HG02943 (cell line): Measurements from ENCODE around the gene ADCY4.
"Not testable (repeated sequence)": the region's sequence is repeated elsewhere in the genome, so short reads cannot be mapped to it uniquely, and the experiment has no call there.

ENCODE experiments used
- ATAC-seq: cut with Tn5 transposase; IDR thresholded peaks from one replicate; pipeline ENCODE4 v1.9.1; 2021; ENCODE audit warnings: mild to moderate bottlenecking, low read depth, moderate library complexity; ENCODE audit not compliant: unreplicated experiment

The ADCY4 gene

GRCh38 chr14:24334431-24335291 is at the start of gene ADCY4:
ADCY4 (minus strand) TSS chr14:24335071; CDS start chr14:24334652, 419 bp downstream.
- no peak for ATAC-seq

GRCh38 chr14:24384169-24384568 is 49.3 kb upstream of the ADCY4 start:
- ATAC-seq, result no peak

GRCh38 chr14:24382064-24382371 is 47.1 kb upstream of the ADCY4 start:
- ATAC-seq, result no peak

- no peak for ATAC-seq
Measured at GRCh38 chr14:24381363-24382063, 46.6 kb upstream of the ADCY4 start.

- ATAC-seq, result no peak
Measured at GRCh38 chr14:24379907-24380730, 45.2 kb upstream of the ADCY4 start.

- no peak for ATAC-seq
Measured at GRCh38 chr14:24378981-24379906, 44.4 kb upstream of the ADCY4 start.

- no peak for ATAC-seq
Measured at GRCh38 chr14:24378327-24378726, 43.5 kb upstream of the ADCY4 start.

GRCh38 chr14:24377657-24378056 is 42.8 kb upstream of the ADCY4 start:
- no peak for ATAC-seq

GRCh38 chr14:24377126-24377525 is 42.3 kb upstream of the ADCY4 start:
- ATAC-seq, result no peak

GRCh38 chr14:24376448-24377070 is 41.7 kb upstream of the ADCY4 start:
- ATAC-seq, result no peak

GRCh38 chr14:24372701-24373416 is 38.0 kb upstream of the ADCY4 start:
- ATAC-seq, result no peak

GRCh38 chr14:24371605-24372004 is 36.7 kb upstream of the ADCY4 start:
- ATAC-seq, result not testable (repeated sequence)

GRCh38 chr14:24370748-24371147 is 35.9 kb upstream of the ADCY4 start:
- ATAC-seq, result no peak

GRCh38 chr14:24369907-24370687 is 35.2 kb upstream of the ADCY4 start:
- ATAC-seq, result no peak

GRCh38 chr14:24369463-24369862 is 34.6 kb upstream of the ADCY4 start:
- no peak for ATAC-seq

- ATAC-seq, result no peak
Measured at GRCh38 chr14:24368562-24369252, 33.8 kb upstream of the ADCY4 start.

- ATAC-seq, result no peak
Measured at GRCh38 chr14:24368212-24368561, 33.3 kb upstream of the ADCY4 start.
